HG02981 (cell line): ENCODE results near the gene PLA2G6.
"Not testable (repeated sequence)": the region's sequence is repeated elsewhere in the genome, so short reads cannot be mapped to it uniquely, and the experiment has no call there.

ENCODE experiments used
- ATAC-seq: cut with Tn5 transposase; IDR thresholded peaks from one replicate; pipeline ENCODE4 v1.9.1; 2021; ENCODE audit warnings: mild to moderate bottlenecking, moderate library complexity; ENCODE audit not compliant: unreplicated experiment

The PLA2G6 gene

DNA sequence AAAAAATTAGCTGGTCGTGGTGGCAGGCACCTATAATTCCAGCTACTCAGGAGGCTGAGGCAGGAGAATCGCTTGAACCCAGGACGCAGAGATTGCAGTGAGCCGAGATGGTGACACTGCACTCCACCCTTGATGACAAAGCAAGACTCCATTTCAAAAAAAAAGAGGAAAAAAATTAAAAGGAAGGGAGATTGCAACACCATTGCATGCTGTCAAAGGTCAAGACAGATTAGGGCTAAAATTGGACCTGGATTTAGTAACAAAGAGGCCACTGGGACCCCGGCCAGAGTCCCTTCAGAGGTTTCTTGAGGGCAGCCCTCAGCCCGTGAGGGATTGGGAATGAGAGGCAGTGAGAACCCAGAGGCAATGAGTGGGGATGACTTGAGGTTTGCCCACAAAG lies 11.9 kb upstream of the PLA2G6 start:
- no peak for ATAC-seq

DNA sequence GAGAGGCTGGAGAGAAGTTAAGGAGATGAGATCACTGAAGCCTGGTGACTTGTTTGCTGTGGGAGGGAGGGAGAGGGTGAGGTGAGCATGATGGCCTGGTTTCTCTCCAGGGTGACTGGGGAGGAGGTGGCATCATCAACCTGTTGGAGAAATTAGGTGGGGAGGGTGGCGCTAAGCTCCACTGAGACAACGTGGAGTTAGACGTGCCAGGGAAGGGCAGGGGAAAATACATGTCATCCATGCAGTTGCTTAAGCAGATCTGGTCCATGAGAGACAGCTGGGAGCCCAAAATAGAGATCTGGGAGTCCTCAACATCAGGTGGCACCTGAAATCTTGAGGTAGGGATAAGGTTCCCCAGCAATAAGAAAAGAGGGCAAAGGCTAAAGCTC lies 10.8 kb upstream of the PLA2G6 start:
- no peak for ATAC-seq

- ATAC-seq = no peak
Measured at GRCh38 chr22:38191731-38192474, 10.3 kb upstream of the PLA2G6 start.

GRCh38 chr22:38191055-38191454 lies 9.4 kb upstream of the PLA2G6 start:
- no peak for ATAC-seq

DNA sequence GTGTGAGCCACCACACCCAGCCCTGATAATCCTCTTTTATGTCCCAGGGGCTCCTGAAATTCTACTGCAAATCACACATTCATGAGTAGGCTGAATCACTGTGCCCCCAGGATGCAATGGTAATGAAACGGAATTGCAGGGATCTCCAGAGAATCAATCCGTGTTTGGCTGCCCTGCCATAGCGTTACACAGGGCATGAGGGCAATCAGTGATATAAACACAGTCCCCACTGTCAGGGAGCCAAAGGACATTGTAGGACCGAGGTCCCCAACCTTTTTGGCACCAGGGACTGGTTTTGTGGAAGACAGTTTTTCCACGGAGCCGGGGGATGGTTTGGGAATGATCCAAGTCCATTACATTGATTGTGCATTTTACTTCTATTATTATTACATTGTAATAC lies 9.0 kb upstream of the PLA2G6 start:
- ATAC-seq = no peak

GRCh38 chr22:38189104-38189503 lies 7.5 kb upstream of the PLA2G6 start:
- ATAC-seq = no peak

- ATAC-seq = no peak
Measured at GRCh38 chr22:38187413-38188212, 6.0 kb upstream of the PLA2G6 start.

GRCh38 chr22:38186429-38186828 lies 4.8 kb upstream of the PLA2G6 start:
- no peak for ATAC-seq

DNA sequence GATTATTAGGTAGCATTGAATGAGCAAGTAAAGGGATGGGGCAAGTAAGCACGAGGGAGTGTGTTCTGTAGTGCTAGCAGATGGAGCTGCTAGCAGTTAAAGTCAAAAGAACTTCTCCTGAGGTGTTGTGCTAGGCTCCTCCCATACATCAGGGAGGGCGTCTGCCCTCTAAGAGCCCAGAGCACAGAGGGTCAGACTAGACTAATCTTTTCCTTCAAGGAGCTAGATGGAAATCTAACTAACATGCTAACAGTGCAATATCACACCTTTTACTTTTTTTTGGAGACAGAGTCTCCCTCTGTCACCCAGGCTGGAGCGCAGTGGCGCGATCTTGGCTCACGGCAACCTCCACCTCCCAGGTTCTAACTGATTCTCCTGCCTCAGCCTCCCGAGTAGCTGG lies 3.2 kb upstream of the PLA2G6 start:
- no peak for ATAC-seq

GRCh38 chr22:38180841-38181452 lies 683 bp downstream of the PLA2G6 start:
- ATAC-seq = no peak

DNA sequence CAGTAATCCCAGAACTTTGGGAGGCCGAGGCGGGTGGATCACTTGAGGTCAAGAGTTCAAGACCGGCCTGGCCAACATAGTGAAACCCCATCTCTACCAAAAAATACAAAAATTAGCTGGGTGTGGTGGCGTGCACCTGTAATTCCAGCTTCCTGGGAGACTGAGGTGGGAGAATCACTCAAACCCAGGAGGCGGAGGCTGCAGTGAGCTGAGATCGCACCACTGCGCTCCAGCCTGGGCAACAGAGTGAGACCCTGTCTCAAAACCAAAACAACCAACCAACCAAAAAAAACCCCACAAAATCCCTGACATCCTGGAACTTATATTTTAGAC lies 3.1 kb downstream of the PLA2G6 start:
- ATAC-seq = not testable (repeated sequence)

GRCh38 chr22:38177926-38178604 lies 3.6 kb downstream of the PLA2G6 start:
- ATAC-seq = no peak

- not testable (repeated sequence) for ATAC-seq
Measured at GRCh38 chr22:38177571-38177925, 4.1 kb downstream of the PLA2G6 start.

DNA sequence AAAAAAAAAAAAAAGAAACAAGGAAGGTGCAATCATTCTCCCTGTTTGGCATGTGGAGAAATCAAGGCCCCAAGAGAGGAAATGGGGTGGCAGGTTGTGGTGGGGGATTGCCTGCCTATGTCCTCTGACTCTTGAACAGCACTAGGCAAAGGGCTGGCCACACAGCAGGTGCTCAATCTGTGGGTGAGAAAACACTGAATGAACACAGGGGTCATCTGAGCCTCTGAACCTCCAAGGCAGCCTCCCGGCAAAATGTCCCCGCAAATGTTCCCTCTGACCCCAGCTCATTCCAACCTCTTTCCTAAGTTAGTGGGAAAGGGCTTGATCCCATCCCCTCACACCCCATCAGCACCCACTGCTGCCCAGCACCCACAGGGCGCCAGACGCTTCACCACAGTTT lies 4.6 kb downstream of the PLA2G6 start:
- ATAC-seq = no peak

DNA sequence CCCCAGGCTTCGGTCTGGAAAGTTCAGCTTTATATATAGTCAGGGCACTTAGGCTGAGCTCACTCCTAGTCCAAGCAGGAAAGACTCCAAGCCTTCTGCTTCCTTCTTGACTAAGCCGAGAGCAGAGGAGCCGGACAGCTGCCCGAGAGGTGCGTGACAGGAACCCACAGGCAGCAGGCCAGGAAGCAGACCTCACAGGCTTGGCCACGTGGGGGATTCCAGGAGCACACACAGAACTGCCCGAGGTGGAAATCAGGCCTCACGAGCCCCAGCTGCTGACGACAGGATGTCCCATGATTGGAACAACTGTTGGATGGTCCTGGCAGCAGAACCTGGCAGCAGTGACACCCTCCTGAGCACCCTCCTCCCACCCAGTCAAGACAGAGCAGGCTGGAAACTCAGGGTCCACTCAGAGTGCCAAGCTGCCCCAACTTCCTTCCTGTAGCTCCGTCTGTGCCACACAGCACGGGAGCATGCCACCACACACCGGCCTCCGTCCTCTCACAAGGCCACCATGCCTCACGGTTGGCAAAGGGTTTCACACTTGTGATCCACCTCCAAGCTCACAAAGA lies 5.4 kb downstream of the PLA2G6 start:
- no peak for ATAC-seq

GRCh38 chr22:38175206-38176118 lies 6.2 kb downstream of the PLA2G6 start:
- ATAC-seq = no peak

GRCh38 chr22:38174626-38175025 lies 7.0 kb downstream of the PLA2G6 start:
- ATAC-seq = no peak

DNA sequence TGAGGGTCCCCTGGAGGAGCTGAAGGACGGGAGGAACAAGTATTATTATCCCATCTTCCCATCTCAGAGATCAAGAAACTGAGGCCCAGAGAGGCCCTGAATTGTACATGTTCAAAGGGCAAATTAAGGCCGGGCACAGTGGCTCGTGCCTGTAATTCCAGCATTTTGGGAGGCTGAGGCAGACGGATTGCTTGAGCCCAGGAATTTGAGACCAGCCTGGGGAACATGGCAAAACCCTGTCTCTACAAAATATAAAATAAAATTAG lies 8.1 kb downstream of the PLA2G6 start:
- no peak for ATAC-seq

- no peak for ATAC-seq
Measured at GRCh38 chr22:38172832-38173640, 8.6 kb downstream of the PLA2G6 start.
